ENCODE measurements around the gene IGHMBP2. TPM values are rescaled to one million over a fixed set of nuclear protein-coding genes. Genes with fewer than 3 reads are reported as not detected.

The IGHMBP2 gene
- total RNA-seq, 2 experiments from 2014 or later: 17.5 to 37.9 TPM

DNA sequence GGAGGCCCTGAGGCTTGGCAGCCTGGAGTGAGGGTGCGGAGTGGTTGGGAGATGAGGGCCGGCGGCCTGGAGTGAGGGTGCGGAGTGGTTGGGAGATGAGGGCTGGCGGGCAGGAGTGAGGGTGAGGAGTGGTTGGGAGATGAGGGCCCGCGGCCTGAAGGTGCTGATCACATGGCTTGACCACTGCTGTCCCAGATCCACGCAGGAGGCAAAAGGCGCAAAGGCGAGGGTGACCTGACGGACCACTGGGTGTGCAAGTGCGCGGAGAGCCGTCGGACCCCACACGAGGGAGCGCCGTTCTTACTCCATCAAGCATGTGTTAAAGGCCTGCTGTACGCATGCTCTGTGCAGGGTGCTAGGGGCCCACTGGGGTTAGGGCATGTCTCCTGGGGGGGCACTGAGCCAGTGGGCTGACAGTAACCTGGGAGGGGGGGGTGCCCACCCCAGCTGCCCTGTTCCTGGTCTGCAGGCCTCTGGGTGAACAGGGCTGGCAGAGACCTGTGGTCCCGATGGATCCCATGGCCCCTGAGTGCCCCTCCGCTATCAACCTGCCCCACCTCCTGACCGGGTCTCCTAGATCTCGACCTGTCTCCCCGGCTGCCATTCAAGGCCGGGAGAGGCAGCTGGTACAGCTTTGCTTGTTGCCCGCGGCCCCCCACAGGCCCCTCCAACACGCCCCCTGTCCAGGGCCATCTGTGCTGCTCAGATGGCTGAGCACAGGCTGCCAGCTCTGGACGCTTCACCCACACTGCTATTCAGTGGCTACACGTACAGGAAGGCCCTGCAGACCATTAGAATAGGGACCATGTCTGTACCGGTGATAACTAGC, 56.0 kb downstream of the IGHMBP2 start:
- Histone ChIP-seq H3K9me3 (ENCODE audit: low read length) (no peaks in the 10 kb centered on the region), H3K79me2 (ENCODE audit: insufficient read depth, low read depth, low read length) (no peaks in the 10 kb centered on the region), H3K4me1 (ENCODE audit: insufficient read depth, low read length, poor library complexity, severe bottlenecking) (no peaks in the 10 kb centered on the region), H3K36me3 (ENCODE audit: insufficient read depth, low read length) (no peaks in the 10 kb centered on the region), H2AFZ (ENCODE audit: low read length) (no peak overlapping the region), H3K4me3 (ENCODE audit: low read depth, low read length, poor library complexity, severe bottlenecking) (no peak overlapping the region), H3K27ac (ENCODE audit: low read depth, low read length, poor library complexity, severe bottlenecking) (no peak overlapping the region), H4K20me1 (ENCODE audit: insufficient read depth, low read length) (no peaks in the 10 kb centered on the region), H3K9me2 (ENCODE audit: insufficient read depth, low read length) (no peaks in the 10 kb centered on the region), H3K4me2 (ENCODE audit: low read length) (no peak overlapping the region)
- TF ChIP-seq EZH2phosphoT487 (IDR thresholded peaks at IDR 0.05; ENCODE audit: borderline replicate concordance, low read depth, low read length): no peak
- TF ChIP-seq, protein P1, sequence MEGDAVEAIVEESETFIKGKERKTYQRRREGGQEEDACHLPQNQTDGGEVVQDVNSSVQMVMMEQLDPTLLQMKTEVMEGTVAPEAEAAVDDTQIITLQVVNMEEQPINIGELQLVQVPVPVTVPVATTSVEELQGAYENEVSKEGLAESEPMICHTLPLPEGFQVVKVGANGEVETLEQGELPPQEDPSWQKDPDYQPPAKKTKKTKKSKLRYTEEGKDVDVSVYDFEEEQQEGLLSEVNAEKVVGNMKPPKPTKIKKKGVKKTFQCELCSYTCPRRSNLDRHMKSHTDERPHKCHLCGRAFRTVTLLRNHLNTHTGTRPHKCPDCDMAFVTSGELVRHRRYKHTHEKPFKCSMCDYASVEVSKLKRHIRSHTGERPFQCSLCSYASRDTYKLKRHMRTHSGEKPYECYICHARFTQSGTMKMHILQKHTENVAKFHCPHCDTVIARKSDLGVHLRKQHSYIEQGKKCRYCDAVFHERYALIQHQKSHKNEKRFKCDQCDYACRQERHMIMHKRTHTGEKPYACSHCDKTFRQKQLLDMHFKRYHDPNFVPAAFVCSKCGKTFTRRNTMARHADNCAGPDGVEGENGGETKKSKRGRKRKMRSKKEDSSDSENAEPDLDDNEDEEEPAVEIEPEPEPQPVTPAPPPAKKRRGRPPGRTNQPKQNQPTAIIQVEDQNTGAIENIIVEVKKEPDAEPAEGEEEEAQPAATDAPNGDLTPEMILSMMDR (conservative IDR thresholded peaks at IDR 0.05; ENCODE audit: low read length): no peak
- DNase-seq (ENCODE audit: low spot score): no peak
- no TSS peak for BruUV-seq (replicated peaks)
- POLR2A ChIA-PET: no interaction called here
- CTCF ChIA-PET (ENCODE audit: unreplicated experiment): no interaction called here
- intact Hi-C loops (cut with micrococcal nuclease; ENCODE audit: unreplicated experiment): no loop called here

DNA sequence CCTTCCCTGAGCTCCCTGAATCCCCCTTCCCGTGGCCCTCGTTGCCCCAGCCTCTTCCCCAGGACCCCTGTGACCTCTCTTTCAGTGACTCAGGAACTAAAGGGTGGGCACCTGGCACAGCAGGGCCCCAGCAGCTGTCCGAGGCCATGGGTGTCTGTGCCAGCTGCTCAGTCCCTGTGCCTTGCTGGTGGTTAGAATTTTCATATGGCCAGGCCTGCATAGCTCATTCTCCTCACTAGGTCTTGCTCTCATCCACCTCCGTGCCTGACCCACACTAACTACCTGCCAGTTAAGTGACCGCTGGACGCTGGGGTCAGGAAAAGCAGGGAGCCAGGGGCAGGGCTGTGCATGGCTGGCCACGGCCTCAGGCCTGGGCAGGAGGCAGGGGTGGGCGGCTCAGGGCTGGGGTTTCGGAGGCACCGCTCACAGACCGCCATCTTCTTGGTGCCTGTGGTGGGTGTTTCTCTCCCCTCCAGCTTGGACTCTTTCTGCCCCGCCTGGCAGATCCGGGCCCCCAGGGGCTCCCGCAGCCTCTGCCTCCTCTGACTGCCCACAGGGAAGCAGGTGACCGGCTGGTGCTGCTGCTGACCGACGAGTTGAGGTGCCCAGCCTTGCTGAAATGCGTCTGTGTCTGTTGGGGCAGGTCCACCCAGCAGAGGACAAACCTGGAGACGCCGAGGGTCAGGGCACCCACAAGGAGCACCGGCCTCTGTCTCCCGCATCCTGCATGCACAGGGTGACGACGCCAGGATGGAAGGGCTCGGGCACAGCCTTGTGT, 56.8 kb downstream of the IGHMBP2 start:
- Histone ChIP-seq H3K79me2 (ENCODE audit: insufficient read depth, low read depth, low read length) (no peaks in the 10 kb centered on the region), H3K4me1 (ENCODE audit: insufficient read depth, low read length, poor library complexity, severe bottlenecking) (no peaks in the 10 kb centered on the region), H3K27ac (ENCODE audit: low read depth, low read length, poor library complexity, severe bottlenecking) (no peak overlapping the region), H4K20me1 (ENCODE audit: insufficient read depth, low read length) (no peaks in the 10 kb centered on the region), H3K4me2 (ENCODE audit: low read length) (no peak overlapping the region), H2AFZ (ENCODE audit: low read length) (no peak overlapping the region), H3K9me3 (ENCODE audit: low read length) (no peaks in the 10 kb centered on the region), H3K9me2 (ENCODE audit: insufficient read depth, low read length) (no peaks in the 10 kb centered on the region), H3K36me3 (ENCODE audit: insufficient read depth, low read length) (no peaks in the 10 kb centered on the region), H3K4me3 (ENCODE audit: low read depth, low read length, poor library complexity, severe bottlenecking) (no peak overlapping the region)
- BruUV-seq (replicated peaks): no TSS peak
- POLR2A ChIA-PET: no interaction called here
- no peak for DNase-seq (ENCODE audit: low spot score)
- intact Hi-C loops (cut with micrococcal nuclease; ENCODE audit: unreplicated experiment): no loop called here
- TF ChIP-seq EZH2phosphoT487 (IDR thresholded peaks at IDR 0.05; ENCODE audit: borderline replicate concordance, low read depth, low read length): no peak
- TF ChIP-seq, protein P1 (conservative IDR thresholded peaks at IDR 0.05; ENCODE audit: low read length): no peak
- CTCF ChIA-PET (ENCODE audit: unreplicated experiment): no interaction called here

DNA sequence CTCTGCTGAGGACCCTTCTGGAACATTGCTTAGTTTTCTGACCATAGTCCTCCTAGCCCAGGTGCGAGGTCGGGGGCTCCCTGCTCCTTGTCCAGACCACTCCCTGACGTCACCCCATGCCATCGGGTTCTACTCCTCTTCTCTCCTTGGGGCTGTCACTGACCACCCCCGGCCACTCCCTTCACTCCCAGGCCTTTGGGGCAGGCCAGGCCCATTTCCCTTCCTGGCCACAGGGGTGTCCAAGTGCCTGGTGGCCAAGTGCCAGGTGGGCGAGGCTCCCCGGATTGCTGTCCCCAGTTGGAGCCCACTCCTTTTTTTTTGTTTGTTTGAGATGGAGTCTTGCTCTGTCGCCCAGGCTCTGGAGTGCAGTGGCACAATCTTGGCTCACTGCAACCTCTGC, 57.6 kb downstream of the IGHMBP2 start:
- no peaks in the 10 kb centered on the region for H3K9me2 ChIP-seq (ENCODE audit: insufficient read depth, low read length)
- intact Hi-C loops (cut with micrococcal nuclease; ENCODE audit: unreplicated experiment): no loop called here
- H3K27ac ChIP-seq (ENCODE audit: low read depth, low read length, poor library complexity, severe bottlenecking): no peak overlapping the region
- ChIA-PET CTCF (ENCODE audit: unreplicated experiment) (no interaction called here), POLR2A (no interaction called here)
- H3K4me2 ChIP-seq (ENCODE audit: low read length): no peak overlapping the region
- H3K4me3 ChIP-seq (ENCODE audit: low read depth, low read length, poor library complexity, severe bottlenecking): no peak overlapping the region
- H4K20me1 ChIP-seq (ENCODE audit: insufficient read depth, low read length): no peaks in the 10 kb centered on the region
- TF ChIP-seq, protein P1 (conservative IDR thresholded peaks at IDR 0.05; ENCODE audit: low read length): no peak
- no peak for TF ChIP-seq EZH2phosphoT487 (IDR thresholded peaks at IDR 0.05; ENCODE audit: borderline replicate concordance, low read depth, low read length)
- DNase-seq (ENCODE audit: low spot score): no peak
- H3K36me3 ChIP-seq (ENCODE audit: insufficient read depth, low read length): no peaks in the 10 kb centered on the region
- no peak overlapping the region for H2AFZ ChIP-seq (ENCODE audit: low read length)
- H3K79me2 ChIP-seq (ENCODE audit: insufficient read depth, low read depth, low read length): no peaks in the 10 kb centered on the region
- no TSS peak for BruUV-seq (replicated peaks)
- no peaks in the 10 kb centered on the region for H3K4me1 ChIP-seq (ENCODE audit: insufficient read depth, low read length, poor library complexity, severe bottlenecking)
- H3K9me3 ChIP-seq (ENCODE audit: low read length): no peaks in the 10 kb centered on the region
